ENCODE measurements around the gene ZNF584.

- TF ChIP-seq SUZ12 (IDR thresholded peaks at IDR 0.05; ENCODE audit: extremely low read depth, insufficient read depth, insufficient read length) (no peak), ZNF274 (IDR thresholded peaks at IDR 0.05; ENCODE audit: low read depth, low read length) (no peak), YY1 (IDR thresholded peaks at IDR 0.05; ENCODE audit: insufficient read depth, insufficient read length) (no peak)
These were observed 46.6 kb upstream of the ZNF584 start for GRCh38 chr19:58361900-58362271.

Measured in NT2/D1 (cell line).